Measurements from ENCODE around the gene NRXN3. TPM values are rescaled to one million over a fixed set of nuclear protein-coding genes. Genes with fewer than 3 reads are reported as not detected.

The NRXN3 gene
- polyA plus RNA-seq, 1 donor from 2014 or later: 110 TPM

- no peaks in the 10 kb centered on the region for H3K27me3 ChIP-seq (ENCODE audit: insufficient read depth, low read depth, low read length)
Observed at GRCh38 chr14:78181270-78181669, 11.1 kb downstream of the NRXN3 start.

GRCh38 chr14:78182722-78183121 is 12.5 kb downstream of the NRXN3 start:
- H3K79me2 ChIP-seq (replicated peaks; ENCODE audit: insufficient read depth, low read length): peaks cover 82% of the 10 kb centered on the region
- H3K9me3 ChIP-seq (ENCODE audit: low read length): no peaks in the 10 kb centered on the region
- no peak overlapping the region for H3K4me3 ChIP-seq (ENCODE audit: low read length)
- H4K20me1 ChIP-seq (ENCODE audit: insufficient read depth): no peaks in the 10 kb centered on the region
- H3K4me2 ChIP-seq (ENCODE audit: low read length): no peak overlapping the region
- H2AFZ ChIP-seq (ENCODE audit: low read depth, low read length): no peak overlapping the region
- no peaks in the 10 kb centered on the region for H3K36me3 ChIP-seq (ENCODE audit: insufficient read depth, low read length)
- H3K27me3 ChIP-seq (ENCODE audit: insufficient read depth, low read depth, low read length): no peaks in the 10 kb centered on the region
- no peaks in the 10 kb centered on the region for H3K9me2 ChIP-seq (ENCODE audit: insufficient read depth, low read length)
- H3K9ac ChIP-seq (ENCODE audit: low read length): no peak overlapping the region
- H3F3A ChIP-seq (ENCODE audit: insufficient read depth, low read length, poor library complexity, severe bottlenecking): no peaks in the 10 kb centered on the region
- H3K27ac ChIP-seq (ENCODE audit: low read length): no peak overlapping the region
- TF ChIP-seq TAF1 (IDR thresholded peaks at IDR 0.05; ENCODE audit: low read depth) (no peak), REST (IDR thresholded peaks at IDR 0.05; ENCODE audit: borderline replicate concordance) (no peak), CTCF (IDR thresholded peaks at IDR 0.05; ENCODE audit: poor library complexity, severe bottlenecking) (no peak), POLR2AphosphoS5 (IDR thresholded peaks at IDR 0.05) (no peak), RAD21 (conservative IDR thresholded peaks at IDR 0.05) (no peak), MXI1 (conservative IDR thresholded peaks at IDR 0.05; ENCODE audit: poor library complexity, severe bottlenecking) (no peak), EP300 (conservative IDR thresholded peaks at IDR 0.05; ENCODE audit: poor library complexity, severe bottlenecking) (no peak)

More at GRCh38 chr14:78181270-78181669, 11.1 kb downstream of the NRXN3 start:
- TF ChIP-seq RAD21 (conservative IDR thresholded peaks at IDR 0.05) (no peak), POLR2AphosphoS5 (IDR thresholded peaks at IDR 0.05) (no peak), CTCF (IDR thresholded peaks at IDR 0.05; ENCODE audit: poor library complexity, severe bottlenecking) (no peak), TAF1 (IDR thresholded peaks at IDR 0.05; ENCODE audit: low read depth) (no peak), EP300 (conservative IDR thresholded peaks at IDR 0.05; ENCODE audit: poor library complexity, severe bottlenecking) (no peak), REST (IDR thresholded peaks at IDR 0.05; ENCODE audit: borderline replicate concordance) (no peak), MXI1 (conservative IDR thresholded peaks at IDR 0.05; ENCODE audit: poor library complexity, severe bottlenecking) (no peak), SMC3 (conservative IDR thresholded peaks at IDR 0.05; ENCODE audit: poor library complexity) (no peak), EZH2 (IDR thresholded peaks at IDR 0.05; ENCODE audit: borderline replicate concordance, insufficient read depth, low read length, poor library complexity, severe bottlenecking) (no peak)
- H3F3A ChIP-seq (ENCODE audit: insufficient read depth, low read length, poor library complexity, severe bottlenecking): no peaks in the 10 kb centered on the region
- no peak overlapping the region for H3K4me2 ChIP-seq (ENCODE audit: low read length)
- no peak overlapping the region for H2AFZ ChIP-seq (ENCODE audit: low read depth, low read length)
- H3K79me2 ChIP-seq (replicated peaks; ENCODE audit: insufficient read depth, low read length): peaks cover 92% of the 10 kb centered on the region
- no peaks in the 10 kb centered on the region for H3K9me2 ChIP-seq (ENCODE audit: insufficient read depth, low read length)
- H3K27ac ChIP-seq (ENCODE audit: low read length): no peak overlapping the region
- H3K9me3 ChIP-seq (ENCODE audit: low read length): no peaks in the 10 kb centered on the region
- H3K4me3 ChIP-seq (ENCODE audit: low read length): no peak overlapping the region
- no peak overlapping the region for H3K9ac ChIP-seq (ENCODE audit: low read length)
- H3K36me3 ChIP-seq (ENCODE audit: insufficient read depth, low read length): no peaks in the 10 kb centered on the region
- no peaks in the 10 kb centered on the region for H4K20me1 ChIP-seq (ENCODE audit: insufficient read depth)
